Measurements from ENCODE around the gene MIEF1.
"Not testable (repeated sequence)": the region's sequence is repeated elsewhere in the genome, so short reads cannot be mapped to it uniquely, and the experiment has no call there.

MIEF1 gene

GRCh38 chr22:39489094-39490068 lies 12.7 kb upstream of the MIEF1 start:
- DNase-seq (ENCODE audit: low read depth in 2 of 2), result no peak

- DNase-seq (ENCODE audit: low read depth in 2 of 2), result peak in 1 of 2 experiments; percentile 10
These were observed 11.8 kb upstream of the MIEF1 start for GRCh38 chr22:39490135-39490798.

GRCh38 chr22:39490966-39491680 lies 11.0 kb upstream of the MIEF1 start:
- no peak for DNase-seq (ENCODE audit: low read depth in 2 of 2)

GRCh38 chr22:39491696-39492095 lies 10.4 kb upstream of the MIEF1 start:
- DNase-seq (ENCODE audit: low read depth in 2 of 2), result no peak

- no peak for DNase-seq (ENCODE audit: low read depth in 2 of 2)
These were observed 9.9 kb upstream of the MIEF1 start for GRCh38 chr22:39492186-39492585.

GRCh38 chr22:39493759-39494158 lies 8.3 kb upstream of the MIEF1 start:
- peak in 1 of 2 experiments; percentile 20 for DNase-seq (ENCODE audit: low read depth in 2 of 2)

- DNase-seq (ENCODE audit: low read depth in 2 of 2), result no peak
These were observed 7.5 kb upstream of the MIEF1 start for GRCh38 chr22:39494471-39495120.

- DNase-seq (ENCODE audit: low read depth in 2 of 2), result no peak
These were observed 5.8 kb upstream of the MIEF1 start for GRCh38 chr22:39496131-39496838.

GRCh38 chr22:39497429-39497828 lies 4.7 kb upstream of the MIEF1 start:
- no peak for DNase-seq (ENCODE audit: low read depth in 2 of 2)

- no peak for DNase-seq (ENCODE audit: low read depth in 2 of 2)
These were observed 3.7 kb upstream of the MIEF1 start for GRCh38 chr22:39498368-39498767.

- no peak for DNase-seq (ENCODE audit: low read depth in 2 of 2)
These were observed 3.3 kb upstream of the MIEF1 start for GRCh38 chr22:39498802-39499201.

- DNase-seq (ENCODE audit: low read depth in 2 of 2), result no peak
These were observed 2.0 kb upstream of the MIEF1 start for GRCh38 chr22:39500101-39500500.

GRCh38 chr22:39501644-39502108 lies 414 bp upstream of the MIEF1 start:
- DNase-seq (ENCODE audit: low read depth in 2 of 2), result no peak

- DNase-seq (ENCODE audit: low read depth in 2 of 2), result no peak
These were observed 809 bp downstream of the MIEF1 start for GRCh38 chr22:39502789-39503409.

GRCh38 chr22:39503630-39504029 lies 1.5 kb downstream of the MIEF1 start:
- no peak for DNase-seq (ENCODE audit: low read depth in 2 of 2)

- no peak for DNase-seq (ENCODE audit: low read depth in 2 of 2)
These were observed 2.0 kb downstream of the MIEF1 start for GRCh38 chr22:39504071-39504470.

- DNase-seq (ENCODE audit: low read depth in 2 of 2), result not testable (repeated sequence)
These were observed 4.9 kb downstream of the MIEF1 start for GRCh38 chr22:39507021-39507420.

GRCh38 chr22:39508393-39508792 lies 6.3 kb downstream of the MIEF1 start:
- DNase-seq (ENCODE audit: low read depth in 2 of 2), result no peak

GRCh38 chr22:39510529-39511149 lies 8.5 kb downstream of the MIEF1 start:
- DNase-seq (ENCODE audit: low read depth in 2 of 2), result no peak

GRCh38 chr22:39511226-39511625 lies 9.1 kb downstream of the MIEF1 start:
- DNase-seq (ENCODE audit: low read depth in 2 of 2), result no peak
